ENCODE measurements around the gene B3GALT2.
"Not testable (repeated sequence)": the region's sequence is repeated elsewhere in the genome, so short reads cannot be mapped to it uniquely, and the experiment has no call there.

The B3GALT2 gene

DNA sequence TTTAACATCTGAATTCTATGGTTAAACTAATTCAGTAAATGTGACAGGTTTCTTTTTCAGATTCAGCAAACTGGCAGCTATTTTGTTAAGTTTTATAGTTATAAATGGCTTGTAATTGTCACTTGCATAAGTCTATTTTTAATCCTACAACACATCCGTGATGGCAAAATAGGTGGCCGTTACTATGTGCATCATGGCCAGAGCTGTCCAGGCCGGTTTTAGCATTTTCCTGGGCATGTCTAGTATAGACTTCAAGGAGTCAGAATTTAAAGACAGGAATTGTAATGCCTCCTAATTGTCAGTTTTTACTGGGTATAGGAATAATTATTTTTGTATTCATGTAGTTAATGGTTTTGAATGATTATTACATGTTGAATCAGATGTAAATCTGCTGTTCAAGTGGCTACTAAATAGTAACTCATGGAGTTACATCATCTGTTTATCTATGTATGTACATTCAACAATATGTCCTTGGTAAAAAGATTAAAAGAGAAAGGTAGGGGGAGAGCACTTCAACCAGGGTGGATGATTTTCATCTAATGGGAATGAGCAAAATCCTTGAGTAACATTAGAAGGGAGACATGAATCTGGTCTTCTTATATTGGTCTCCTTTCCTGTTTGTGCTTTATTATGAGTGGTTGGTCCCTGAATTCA, 3.2 kb upstream of the B3GALT2 start:
- no peaks in the 10 kb centered on the region for H3K9me3 ChIP-seq (ENCODE audit: low read depth, low read length)
- H3K36me3 ChIP-seq (ENCODE audit: insufficient read depth, low read length) = peaks cover 10% of the 10 kb centered on the region
- H3K4me3 ChIP-seq = no peak overlapping the region
- no peak overlapping the region for H3K27ac ChIP-seq
- DNase-seq (ENCODE audit: low read depth, low spot score) = no peak
- no peak overlapping the region for H3K9ac ChIP-seq (ENCODE audit: insufficient read length)
- TF ChIP-seq FOXP2 (optimal IDR thresholded peaks at IDR 0.05; ENCODE audit: control extremely low read depth, extremely low read length, insufficient read depth) (no peak), POLR2AphosphoS5 (IDR thresholded peaks at IDR 0.05; ENCODE audit: borderline replicate concordance, low read depth, low read length) (no peak), EZH2 (IDR thresholded peaks at IDR 0.05) (no peak)

DNA sequence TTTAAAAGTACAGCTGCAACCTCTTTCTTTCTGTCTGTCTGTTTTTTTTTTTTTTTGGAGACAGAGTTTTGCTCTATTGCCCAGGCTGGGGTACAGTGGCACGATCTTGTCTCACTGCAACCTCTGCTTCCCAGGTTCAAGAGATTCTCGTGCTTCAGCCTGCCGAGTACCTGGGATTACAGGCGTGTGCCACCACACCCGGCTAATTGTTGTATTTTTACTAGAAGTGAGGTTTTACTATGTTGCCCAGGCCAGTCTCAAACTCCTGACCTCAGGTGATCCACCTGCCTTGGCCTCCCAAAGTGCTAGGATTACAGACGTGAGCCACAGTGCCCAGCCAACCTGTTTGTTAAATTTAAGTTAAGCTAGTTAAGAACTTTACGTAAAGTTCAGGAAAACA, 2.5 kb upstream of the B3GALT2 start:
- H3K4me3 ChIP-seq; H3K27ac ChIP-seq; H3K9ac ChIP-seq (ENCODE audit: insufficient read length); DNase-seq (ENCODE audit: low read depth, low spot score); H3K36me3 ChIP-seq (ENCODE audit: insufficient read depth, low read length); H3K9me3 ChIP-seq (ENCODE audit: low read depth, low read length): not testable (repeated sequence)

GRCh38 chr1:193187114-193187513, 701 bp upstream of the B3GALT2 start:
- no peak for DNase-seq (ENCODE audit: low read depth, low spot score)

DNA sequence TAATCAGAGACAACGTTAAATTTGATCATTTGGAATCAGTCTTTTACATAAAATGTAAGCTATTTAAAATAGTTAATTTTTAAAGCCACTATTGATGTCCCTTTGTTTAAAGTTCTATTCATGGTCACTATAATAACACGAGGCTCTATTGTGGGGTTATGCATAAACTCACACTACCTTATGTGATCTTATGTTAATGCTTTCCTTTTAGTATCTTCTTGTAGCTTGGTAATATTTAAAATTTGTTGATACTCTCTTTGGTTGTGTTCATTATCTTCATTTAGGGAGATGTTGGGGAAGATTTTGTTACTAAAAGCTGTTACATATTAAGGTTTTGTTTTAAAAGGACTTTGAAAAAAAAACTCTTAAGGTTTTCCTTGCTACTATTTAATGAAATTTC, 1.2 kb downstream of the B3GALT2 start:
- Histone ChIP-seq H3K36me3 (ENCODE audit: insufficient read depth, low read length) (no peaks in the 10 kb centered on the region), H3K9me3 (ENCODE audit: low read depth, low read length) (no peaks in the 10 kb centered on the region), H3K27ac (no peak overlapping the region), H3K4me3 (no peak overlapping the region), H3K9ac (ENCODE audit: insufficient read length) (no peak overlapping the region)
- DNase-seq (ENCODE audit: low read depth, low spot score) = no peak
- TF ChIP-seq EZH2 (IDR thresholded peaks at IDR 0.05) = no peak
- TF ChIP-seq FOXP2 (optimal IDR thresholded peaks at IDR 0.05; ENCODE audit: control extremely low read depth, extremely low read length, insufficient read depth) = no peak
- no peak for TF ChIP-seq POLR2AphosphoS5 (IDR thresholded peaks at IDR 0.05; ENCODE audit: borderline replicate concordance, low read depth, low read length)

More at GRCh38 chr1:193187114-193187513, 701 bp upstream of the B3GALT2 start:
- no peaks in the 10 kb centered on the region for H3K9me3 ChIP-seq (ENCODE audit: low read depth, low read length)
- H3K27ac ChIP-seq = no peak overlapping the region
- H3K9ac ChIP-seq (ENCODE audit: insufficient read length) = no peak overlapping the region
- peaks cover under 1% of the 10 kb centered on the region; the same call in 1 of the 2 replicates for H3K36me3 ChIP-seq (ENCODE audit: insufficient read depth, low read length)
- H3K4me3 ChIP-seq = no peak overlapping the region; the same call in 1 of the 2 replicates
- TF ChIP-seq FOXP2 (optimal IDR thresholded peaks at IDR 0.05; ENCODE audit: control extremely low read depth, extremely low read length, insufficient read depth) = no peak
- no peak for TF ChIP-seq POLR2AphosphoS5 (IDR thresholded peaks at IDR 0.05; ENCODE audit: borderline replicate concordance, low read depth, low read length)
- TF ChIP-seq EZH2 (IDR thresholded peaks at IDR 0.05) = no peak

DNA sequence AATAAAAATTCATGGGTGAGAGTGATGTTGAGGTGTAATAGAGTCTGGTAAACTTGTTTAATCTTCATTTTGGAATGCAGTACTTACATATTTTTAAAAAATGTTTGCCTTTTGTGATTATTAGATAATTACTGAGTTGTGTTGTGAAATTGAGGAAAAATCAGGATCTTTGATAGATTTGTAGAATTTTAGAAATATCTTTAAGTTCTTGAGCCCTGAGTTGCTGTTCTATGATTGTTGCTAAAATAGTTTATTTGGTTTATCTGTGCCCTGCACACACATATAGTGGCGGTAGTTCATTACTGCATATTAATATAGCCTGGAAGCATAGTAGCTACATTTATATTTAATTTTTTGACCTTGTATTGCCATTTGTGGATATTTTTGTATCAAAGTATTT, 1.6 kb downstream of the B3GALT2 start:
- Histone ChIP-seq H3K9ac (ENCODE audit: insufficient read length) (no peak overlapping the region), H3K9me3 (ENCODE audit: low read depth, low read length) (no peaks in the 10 kb centered on the region), H3K4me3 (no peak overlapping the region), H3K36me3 (ENCODE audit: insufficient read depth, low read length) (no peaks in the 10 kb centered on the region), H3K27ac (no peak overlapping the region)
- DNase-seq (ENCODE audit: low read depth, low spot score) = no peak
- TF ChIP-seq EZH2 (IDR thresholded peaks at IDR 0.05) (no peak), POLR2AphosphoS5 (IDR thresholded peaks at IDR 0.05; ENCODE audit: borderline replicate concordance, low read depth, low read length) (no peak), FOXP2 (optimal IDR thresholded peaks at IDR 0.05; ENCODE audit: control extremely low read depth, extremely low read length, insufficient read depth) (no peak)

GRCh38 chr1:193183019-193183627, 3.3 kb downstream of the B3GALT2 start:
- Histone ChIP-seq H3K27ac (0 out of 2 replicates have a peak overlapping the region, but pooled peaks have one; percentile 52), H3K4me3 (no peak overlapping the region), H3K36me3 (ENCODE audit: insufficient read depth, low read length) (no peaks in the 10 kb centered on the region), H3K9me3 (ENCODE audit: low read depth, low read length) (no peaks in the 10 kb centered on the region), H3K9ac (ENCODE audit: insufficient read length) (peak overlapping the region; percentile 40)
- DNase-seq (ENCODE audit: low read depth, low spot score) = peak; percentile 71
- TF ChIP-seq EZH2 (IDR thresholded peaks at IDR 0.05) = no peak
- TF ChIP-seq FOXP2 (optimal IDR thresholded peaks at IDR 0.05; ENCODE audit: control extremely low read depth, extremely low read length, insufficient read depth) = no peak
- TF ChIP-seq POLR2AphosphoS5 (IDR thresholded peaks at IDR 0.05; ENCODE audit: borderline replicate concordance, low read depth, low read length) = no peak

- no peak for DNase-seq (ENCODE audit: low read depth, low spot score)
- no peaks in the 10 kb centered on the region for H3K9me3 ChIP-seq (ENCODE audit: low read depth, low read length)
- no peak for TF ChIP-seq POLR2AphosphoS5 (IDR thresholded peaks at IDR 0.05; ENCODE audit: borderline replicate concordance, low read depth, low read length)
- no peak for TF ChIP-seq EZH2 (IDR thresholded peaks at IDR 0.05)
- no peak for TF ChIP-seq FOXP2 (optimal IDR thresholded peaks at IDR 0.05; ENCODE audit: control extremely low read depth, extremely low read length, insufficient read depth)
- no peak overlapping the region for H3K27ac ChIP-seq
- no peak overlapping the region for H3K9ac ChIP-seq (ENCODE audit: insufficient read length)
- H3K4me3 ChIP-seq = no peak overlapping the region
- no peaks in the 10 kb centered on the region for H3K36me3 ChIP-seq (ENCODE audit: insufficient read depth, low read length)
Observed at GRCh38 chr1:193181985-193182384, 4.4 kb downstream of the B3GALT2 start.

GRCh38 chr1:193181536-193181935, 4.9 kb downstream of the B3GALT2 start:
- Histone ChIP-seq H3K27ac (no peak overlapping the region), H3K36me3 (ENCODE audit: insufficient read depth, low read length) (no peaks in the 10 kb centered on the region), H3K4me3 (no peak overlapping the region), H3K9me3 (ENCODE audit: low read depth, low read length) (no peaks in the 10 kb centered on the region), H3K9ac (ENCODE audit: insufficient read length) (no peak overlapping the region)
- TF ChIP-seq EZH2 (IDR thresholded peaks at IDR 0.05) (no peak), FOXP2 (optimal IDR thresholded peaks at IDR 0.05; ENCODE audit: control extremely low read depth, extremely low read length, insufficient read depth) (no peak), POLR2AphosphoS5 (IDR thresholded peaks at IDR 0.05; ENCODE audit: borderline replicate concordance, low read depth, low read length) (no peak)
- DNase-seq (ENCODE audit: low read depth, low spot score) = no peak
